CD4-positive, alpha-beta T cell (primary cell): Measurements from ENCODE around the gene ARHGAP26. TPM values are rescaled to one million over a fixed set of nuclear protein-coding genes. Genes with fewer than 3 reads are reported as not detected.

ENCODE experiments used
- ATAC-seq: fragments of 200-7000 bp; cut with Tn5 transposase; one replicate; pipeline ENCODE4 v1.10.0; 2022; ENCODE audit warnings: mild to moderate bottlenecking; ENCODE audit not compliant: poor library complexity
- CTCF ChIA-PET: fragments of 350-600 bp; sonication (Branson Sonifier 250); formaldehyde crosslinking; loops from one replicate; lab custom pipeline; 2021; ENCODE audit warnings: antibody characterized with exemption, inconsistent platforms; lab: Charles Lee
- POLR2A ChIA-PET: fragments of 350-600 bp; sonication (Branson Sonifier 250); formaldehyde crosslinking; loops from one replicate; lab custom pipeline; 2021; ENCODE audit warnings: antibody characterized with exemption, inconsistent platforms; lab: Charles Lee
- DNase-seq, 14 experiments: peaks; one replicate each; pipeline ENCODE4 v3.0.0-alpha.2; 2013 to 2020; ENCODE audit warnings: mixed read lengths in 2 of 14
- H3K27ac ChIP-seq, 2 donors: one replicate each; pipeline versions ENCODE4 v1.5.1 to v1.7.0; 2013; ENCODE audit warnings: low read length in 2 of 2, low read depth in 1 of 2, mild to moderate bottlenecking in 1 of 2
- H3K27me3 ChIP-seq, 2 experiments: 1 replicate in 1 of 2; 2 replicates in 1 of 2; pipeline versions ENCODE4 v1.6.1 to v1.7.0; 2013; ENCODE audit warnings: low read length in 2 of 2, control low read depth in 1 of 2, mild to moderate bottlenecking in 1 of 2, moderate library complexity in 1 of 2; ENCODE audit not compliant: insufficient read depth in 2 of 2, control insufficient read depth in 1 of 2
- H3K36me3 ChIP-seq: one replicate; pipeline ENCODE4 v1.6.1; 2013; ENCODE audit warnings: low read length, control low read depth; ENCODE audit not compliant: insufficient read depth
- H3K4me1 ChIP-seq: one replicate; pipeline ENCODE4 v1.6.1; 2013; ENCODE audit warnings: low read length, control low read depth; ENCODE audit not compliant: insufficient read depth
- H3K4me3 ChIP-seq: one replicate; pipeline ENCODE4 v1.5.1; 2013; ENCODE audit warnings: mild to moderate bottlenecking, low read length, moderate library complexity
- H3K9me3 ChIP-seq, 2 experiments: 1 replicate in 1 of 2; 2 replicates in 1 of 2; pipeline versions ENCODE4 v1.6.1 to v1.7.0; 2013; ENCODE audit warnings: low read length in 2 of 2, mild to moderate bottlenecking in 2 of 2, control low read depth in 1 of 2, moderate library complexity in 1 of 2; ENCODE audit not compliant: control insufficient read depth in 1 of 2, insufficient read depth in 1 of 2
- H3K27ac Mint-ChIP-seq: one replicate; pipeline ENCODE4 v1.8.0; 2020; ENCODE audit warnings: mixed read lengths
- H3K27me3 Mint-ChIP-seq: one replicate; pipeline ENCODE4 v1.8.0; 2021; ENCODE audit warnings: mixed read lengths
- H3K36me3 Mint-ChIP-seq: one replicate; pipeline ENCODE4 v1.8.0; 2021; ENCODE audit warnings: low read depth, mixed read lengths
- H3K4me1 Mint-ChIP-seq: one replicate; pipeline ENCODE4 v1.8.0; 2021; ENCODE audit warnings: low read depth, mixed read lengths
- H3K4me3 Mint-ChIP-seq: one replicate; pipeline ENCODE4 v1.8.0; 2020; ENCODE audit warnings: mild to moderate bottlenecking, mixed read lengths
- H3K9me3 Mint-ChIP-seq: one replicate; pipeline ENCODE4 v1.8.0; 2020; ENCODE audit warnings: mixed read lengths
- CTCF ChIP-seq: fragments of 200-600 bp; IDR thresholded peaks from one replicate; pipeline ENCODE4 v1.8.0; 2022; ENCODE audit warnings: antibody characterized with exemption, mild to moderate bottlenecking
- intact Hi-C, 2 experiments: fragments of 100-400 bp; cut with DNase I in 1 of 2; cut with micrococcal nuclease in 1 of 2; formaldehyde crosslinking; loops; one replicate each; pipeline versions ENCODE4 v1.15.1 to v1.9.0; 2023 to 2025; cut with DNase I, micrococcal nuclease
- total RNA-seq, 174 experiments: library from RNA in 2 of 174; stranded (reverse) in 2 of 174; gene quantifications; one replicate each; pipeline ENCODE4 v1.2.3 and lab custom pipeline; 2021 to 2026

The ARHGAP26 gene
- total RNA-seq, 2 experiments from 2014 or later = 24.9 to 27.3 TPM

- H3K9me3 Mint-ChIP-seq = no peaks in the 10 kb centered on the region
- no peak for TF ChIP-seq CTCF
- CTCF ChIA-PET = interaction anchor here (1.0 to 3.8 kb wide), 13 partner anchors 10 to 182 kb away, joined by 3 to 24 read pairs (median 4); no protein-coding TSS in a partner anchor
- Histone ChIP-seq H3K27ac (no peak overlapping the region), H3K36me3 (peaks cover 4% of the 10 kb centered on the region), H3K27me3 (no peaks in the 10 kb centered on the region), H3K9me3 (no peaks in the 10 kb centered on the region), H3K4me1 (no peaks in the 10 kb centered on the region), H3K4me3 (no peak overlapping the region)
- peak in 3 of 14 experiments; percentile 20 to 71 (median 59) for DNase-seq
- H3K36me3 Mint-ChIP-seq = peaks cover 34% of the 10 kb centered on the region
- POLR2A ChIA-PET = interaction anchor here (1.1 to 1.2 kb wide), 2 partner anchors 132 to 141 kb away, joined by 3 to 5 read pairs; no protein-coding TSS in a partner anchor
- H3K4me1 Mint-ChIP-seq = no peaks in the 10 kb centered on the region
- ATAC-seq = no peak
- no peak overlapping the region for H3K27ac Mint-ChIP-seq
- intact Hi-C loops = loop anchor here in 1 of 2 experiments (2.0 to 10.0 kb wide), 2 partner anchors 224 to 886 kb away; no protein-coding TSS in a partner anchor
- no peaks in the 10 kb centered on the region for H3K27me3 Mint-ChIP-seq
- no peak overlapping the region for H3K4me3 Mint-ChIP-seq
These were observed 111.1 kb downstream of the ARHGAP26 start for GRCh38 chr5:142881076-142881783.

GRCh38 chr5:142881784-142882126 lies 111.6 kb downstream of the ARHGAP26 start:
- CTCF ChIA-PET = interaction anchor here (1.0 to 3.8 kb wide), 5 partner anchors 11 to 169 kb away, joined by 3 to 24 read pairs (median 4); no protein-coding TSS in a partner anchor
- Mint-ChIP-seq H3K4me3 (no peak overlapping the region), H3K36me3 (peaks cover 33% of the 10 kb centered on the region), H3K4me1 (no peaks in the 10 kb centered on the region), H3K27ac (no peak overlapping the region), H3K27me3 (no peaks in the 10 kb centered on the region), H3K9me3 (no peaks in the 10 kb centered on the region)
- Histone ChIP-seq H3K36me3 (peaks cover 4% of the 10 kb centered on the region), H3K4me3 (no peak overlapping the region), H3K27ac (no peak overlapping the region), H3K9me3 (no peaks in the 10 kb centered on the region), H3K4me1 (no peaks in the 10 kb centered on the region), H3K27me3 (no peaks in the 10 kb centered on the region)
- TF ChIP-seq CTCF = no peak
- ATAC-seq (no peak), DNase-seq (no peak)
- POLR2A ChIA-PET = no interaction called here
- intact Hi-C loops = loop anchor here in 1 of 2 experiments (2.0 to 10.0 kb wide), 2 partner anchors 225 to 887 kb away; no protein-coding TSS in a partner anchor

- intact Hi-C loops = loop anchor here in 1 of 2 experiments (10.0 kb wide), 1 partner anchor 888 kb away; no protein-coding TSS in a partner anchor
- POLR2A ChIA-PET = no interaction called here
These were observed 112.8 kb downstream of the ARHGAP26 start for GRCh38 chr5:142883025-142883424.

More at GRCh38 chr5:142883025-142883424, 112.8 kb downstream of the ARHGAP26 start:
- Mint-ChIP-seq H3K4me3 (no peak overlapping the region), H3K36me3 (peaks cover 33% of the 10 kb centered on the region), H3K4me1 (no peaks in the 10 kb centered on the region), H3K9me3 (no peaks in the 10 kb centered on the region), H3K27me3 (no peaks in the 10 kb centered on the region), H3K27ac (no peak overlapping the region)
- TF ChIP-seq CTCF = no peak
- H3K27ac ChIP-seq = no peak overlapping the region
- H3K4me1 ChIP-seq = no peaks in the 10 kb centered on the region
- ATAC-seq (no peak), DNase-seq (no peak)
- no peaks in the 10 kb centered on the region for H3K9me3 ChIP-seq
- H3K27me3 ChIP-seq = no peaks in the 10 kb centered on the region
- H3K4me3 ChIP-seq = no peak overlapping the region
- peaks cover 4% of the 10 kb centered on the region for H3K36me3 ChIP-seq
- CTCF ChIA-PET = interaction anchor here (1.0 to 1.5 kb wide), 4 partner anchors 9 to 170 kb away, joined by 3 to 6 read pairs (median 3); no protein-coding TSS in a partner anchor
